HG03039 (cell line): Measurements from ENCODE around the gene ALK.

ENCODE experiments used
- ATAC-seq: cut with Tn5 transposase; IDR thresholded peaks from one replicate; pipeline ENCODE4 v1.9.1; 2021; ENCODE audit warnings: mild to moderate bottlenecking, moderate library complexity; ENCODE audit not compliant: unreplicated experiment

ALK gene

GRCh38 chr2:29345236-29345635 is 576.1 kb downstream of the ALK start:
- ATAC-seq: no peak

DNA sequence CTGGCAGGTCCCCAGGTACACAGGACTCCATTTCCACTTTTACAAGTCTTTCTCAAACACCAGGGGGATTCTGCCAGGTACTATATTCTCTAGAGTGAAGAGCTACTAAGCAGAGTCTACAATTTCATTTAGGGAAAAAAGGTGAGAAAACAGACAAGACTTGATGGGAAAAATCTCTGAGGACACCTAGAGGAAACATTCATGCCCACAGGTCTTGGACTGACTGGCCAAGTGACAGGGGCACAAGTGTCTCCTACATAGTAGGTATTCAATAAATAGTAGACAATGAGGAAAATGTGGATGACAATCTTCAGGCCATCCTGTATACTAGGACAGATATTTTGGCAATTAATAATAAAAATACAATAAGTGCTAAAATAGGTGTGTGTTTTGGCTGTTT is 577.6 kb downstream of the ALK start:
- no peak for ATAC-seq

DNA sequence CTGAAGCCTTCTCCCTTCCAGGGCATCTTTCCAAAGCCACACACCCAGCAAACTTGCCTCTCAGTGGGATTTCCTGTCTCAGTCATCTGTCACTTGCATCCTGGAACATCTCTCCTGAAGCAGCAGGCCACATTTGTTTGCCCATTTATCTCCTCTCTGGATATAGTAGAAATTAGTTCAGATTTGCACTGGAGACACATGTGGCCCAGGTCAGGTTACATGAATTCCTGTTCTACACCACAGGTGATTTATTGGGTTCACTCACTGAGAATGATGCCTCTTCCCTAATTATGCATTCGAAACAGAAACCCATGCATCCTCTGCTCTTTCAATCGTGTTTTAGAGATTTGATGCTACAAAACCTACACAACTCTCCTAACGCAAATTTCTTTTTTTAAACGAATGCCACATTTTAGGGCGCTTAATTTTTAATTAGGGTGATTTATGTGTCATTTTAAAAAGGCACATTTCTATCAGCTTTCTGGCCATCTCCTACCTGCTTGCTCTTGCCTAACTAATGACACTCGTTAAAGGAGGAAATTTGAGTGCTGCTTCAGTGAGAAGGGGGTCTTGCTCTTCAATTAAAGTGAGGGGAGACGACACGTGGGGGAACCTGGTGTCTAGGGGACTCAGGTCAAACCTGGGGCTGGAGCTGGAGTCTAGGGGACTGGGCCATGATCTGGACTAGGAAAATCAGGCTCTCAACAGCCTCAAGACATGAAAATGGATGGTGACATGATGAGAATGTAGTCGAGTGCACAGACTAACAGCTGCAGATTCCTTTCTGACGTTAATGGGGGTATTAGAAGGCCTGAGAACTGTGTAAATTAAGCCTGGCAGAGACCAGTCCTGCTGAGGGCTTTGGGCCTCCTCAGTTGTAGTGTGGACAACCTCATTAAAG is 584.8 kb downstream of the ALK start:
- no peak for ATAC-seq

GRCh38 chr2:29335396-29335795 is 586.0 kb downstream of the ALK start:
- no peak for ATAC-seq

DNA sequence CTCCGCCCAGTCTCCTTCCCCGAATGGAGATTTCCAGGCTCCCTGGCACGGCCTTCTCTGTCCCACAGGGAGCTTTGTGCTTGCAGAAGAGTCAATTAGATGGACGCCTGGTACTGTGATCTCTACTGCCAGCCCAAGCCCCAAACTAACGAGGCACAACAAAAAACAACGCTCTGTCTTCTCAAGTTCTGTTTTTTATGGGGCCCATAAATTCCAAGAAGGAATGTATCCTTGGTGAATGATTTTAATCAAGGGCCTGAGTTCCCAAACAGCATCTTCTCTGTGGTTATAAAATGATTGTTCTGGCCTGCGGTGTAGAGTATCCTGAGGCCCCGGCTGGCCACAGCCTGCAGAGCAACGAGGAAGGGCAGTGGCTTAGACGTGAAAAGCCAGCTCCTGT is 586.7 kb downstream of the ALK start:
- no peak for ATAC-seq

- no peak for ATAC-seq
Measured at GRCh38 chr2:29332540-29332939, 588.8 kb downstream of the ALK start.

- no peak for ATAC-seq
Measured at GRCh38 chr2:29329899-29330298, 591.5 kb downstream of the ALK start.

DNA sequence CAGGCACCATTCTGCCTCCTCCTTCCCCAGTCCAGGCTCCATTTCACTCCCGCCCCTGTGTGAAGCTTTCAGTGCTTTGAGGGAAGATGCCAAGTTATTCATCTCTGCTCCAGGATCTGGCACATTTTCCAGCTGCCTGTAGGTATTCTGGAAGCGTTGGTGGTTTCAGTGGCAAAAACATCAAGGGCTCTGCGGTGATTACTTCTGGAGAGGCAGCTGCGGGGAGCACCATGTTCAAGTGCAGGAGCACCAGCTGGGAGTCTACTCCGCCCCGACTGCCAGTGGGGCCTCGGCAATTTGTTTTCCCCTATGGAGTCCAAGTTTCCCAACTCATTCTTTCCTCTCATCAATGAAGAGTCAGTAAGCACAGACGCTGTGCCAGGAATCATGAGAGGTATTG is 594.5 kb downstream of the ALK start:
- no peak for ATAC-seq

GRCh38 chr2:29325544-29325943 is 595.8 kb downstream of the ALK start:
- ATAC-seq: no peak

GRCh38 chr2:29323961-29324360 is 597.4 kb downstream of the ALK start:
- ATAC-seq: no peak

GRCh38 chr2:29323301-29323700 is 598.1 kb downstream of the ALK start:
- no peak for ATAC-seq

- ATAC-seq: no peak
Measured at GRCh38 chr2:29322011-29322410, 599.4 kb downstream of the ALK start.

DNA sequence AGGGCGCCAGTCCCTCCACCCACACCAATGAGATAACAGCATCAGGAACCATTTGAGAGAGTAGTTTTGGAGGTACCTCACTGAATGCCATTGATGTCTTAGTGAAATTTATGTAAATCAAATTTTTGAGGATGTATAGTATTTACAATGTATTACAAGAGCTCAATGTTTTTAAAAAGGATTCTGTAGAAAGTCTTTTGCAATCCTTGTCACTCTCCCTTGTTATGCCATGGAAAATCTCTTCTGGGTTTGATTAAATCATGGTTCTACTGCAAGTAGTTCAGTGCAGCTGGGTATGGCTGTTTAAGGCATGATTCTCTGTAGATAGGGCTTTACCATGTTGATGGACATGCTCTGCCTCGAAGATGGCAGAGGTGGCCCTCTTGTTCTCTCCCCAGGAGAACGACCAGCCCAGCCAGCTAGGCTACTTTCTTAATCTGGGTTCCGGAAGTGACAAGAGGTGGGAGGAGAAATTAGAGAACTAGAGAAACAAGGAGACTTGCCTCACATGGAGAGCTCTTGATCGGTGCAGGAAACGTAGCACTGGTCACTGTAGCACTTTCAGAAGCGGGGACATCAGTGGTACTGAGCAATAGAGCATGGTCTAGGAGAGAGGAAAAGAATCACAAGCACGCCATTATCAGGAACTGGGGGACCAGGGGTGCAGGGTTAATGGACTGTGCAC is 603.4 kb downstream of the ALK start:
- no peak for ATAC-seq

DNA sequence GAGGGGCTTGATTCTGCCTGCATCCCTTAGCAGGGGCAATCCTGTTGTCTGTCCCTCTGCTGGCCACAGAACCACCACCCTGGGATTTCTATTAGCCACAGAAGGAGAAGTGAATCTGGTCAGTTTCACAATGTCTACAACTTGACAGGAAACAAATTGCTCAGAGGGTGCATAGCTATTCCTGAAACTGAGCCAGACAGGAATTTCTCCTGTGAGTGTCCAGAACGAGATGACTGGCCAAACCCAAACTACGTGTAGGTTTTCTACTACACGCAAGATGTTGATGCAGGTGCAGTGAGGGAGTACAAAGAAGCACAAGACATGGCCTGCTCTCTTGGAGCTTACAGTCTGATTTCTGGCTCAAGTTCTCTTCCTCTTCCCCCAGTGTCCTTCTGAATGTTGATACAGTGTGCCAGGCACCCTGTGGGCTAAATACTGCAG is 604.3 kb downstream of the ALK start:
- peak; percentile 37 for ATAC-seq

GRCh38 chr2:29314816-29315571 is 606.4 kb downstream of the ALK start:
- peak; percentile 55 for ATAC-seq

DNA sequence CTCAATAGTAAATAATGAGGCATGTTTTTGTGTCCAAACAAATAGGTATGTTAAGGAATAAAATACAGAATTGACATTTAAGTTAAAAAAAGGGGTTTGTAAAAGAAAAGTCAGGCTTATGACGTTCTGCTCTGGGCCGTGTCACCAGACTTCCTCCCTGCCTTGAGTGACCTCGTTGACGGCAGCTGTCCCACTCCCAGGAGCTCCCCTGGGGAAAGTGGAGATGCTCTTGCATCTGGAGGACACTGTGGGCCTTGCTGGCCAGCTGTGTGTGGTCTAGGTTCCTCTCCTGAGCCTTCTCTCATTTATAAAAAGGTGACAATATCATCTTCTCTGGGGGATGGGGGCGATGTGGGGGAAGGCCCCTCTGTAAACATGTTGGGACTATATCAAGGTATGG is 609.9 kb downstream of the ALK start:
- ATAC-seq: no peak

GRCh38 chr2:29310650-29311348 is 610.6 kb downstream of the ALK start:
- no peak for ATAC-seq

- peak; percentile 55 for ATAC-seq
Measured at GRCh38 chr2:29309090-29310029, 612.0 kb downstream of the ALK start.

DNA sequence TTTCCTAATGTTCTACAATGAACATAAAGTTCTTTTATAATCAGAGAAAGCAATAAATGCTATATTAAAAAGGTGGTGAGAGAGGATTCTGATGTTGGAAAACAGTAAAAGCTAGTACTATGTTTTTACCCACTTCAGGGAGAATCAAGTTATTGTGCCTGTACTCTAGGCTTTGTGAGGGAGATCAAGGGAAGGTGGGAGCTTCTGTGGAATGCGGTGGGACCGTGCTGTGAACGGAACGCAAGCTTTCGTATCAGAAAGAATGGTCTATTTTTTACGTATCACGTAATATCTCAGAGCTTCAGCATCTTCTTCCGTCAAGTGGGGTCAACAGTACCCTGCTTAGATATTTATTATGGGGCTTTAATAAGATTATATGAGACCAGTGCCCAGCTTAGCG is 613.0 kb downstream of the ALK start:
- no peak for ATAC-seq

GRCh38 chr2:29307519-29307918 is 613.9 kb downstream of the ALK start:
- ATAC-seq: no peak
